HCT116 (cell line): Measurements from ENCODE around the gene SPARC. TPM values are rescaled to one million over a fixed set of nuclear protein-coding genes. Genes with fewer than 3 reads are reported as not detected.

Experiments
- ATAC-seq: fragments of 200-7000 bp; cut with Tn5 transposase; 2 replicates; pipeline ENCODE4 v1.9.1; 2020; ENCODE audit warnings: mild to moderate bottlenecking, moderate library complexity
- BruUV-seq: library from RNA; stranded (reverse); fragments of 400-500 nt; replicated peaks from 2 replicates; lab custom pipeline; 2021; lab: Mats Ljungman, UMichigan
- CTCF ChIA-PET: fragments of 300-600 bp; sonication (Branson Sonifier 250); formaldehyde crosslinking; loops from one replicate; lab custom pipeline; 2021; ENCODE audit warnings: antibody characterized with exemption; lab: Charles Lee
- POLR2A ChIA-PET: fragments of 300-600, 350-600 bp; sonication (Branson Sonifier 250); formaldehyde crosslinking; loops from one replicate; lab custom pipeline; 2021; ENCODE audit warnings: antibody characterized with exemption; lab: Charles Lee
- RAD21 ChIA-PET, 2 experiments: fragments of 300-600 bp; sonication (Branson Sonifier 250); formaldehyde crosslinking; loops; one replicate each; lab custom pipeline; 2023; ENCODE audit warnings: low total read pairs in 2 of 2; ENCODE audit not compliant: uncharacterized antibody in 2 of 2, unreplicated experiment in 2 of 2, low non-redundant PET in 1 of 2; lab: Charles Lee
- DNase-seq: peaks from one replicate; pipeline ENCODE4 v3.0.0-alpha.2; 2010; ENCODE audit warnings: low read depth, low spot score
- H2AFZ ChIP-seq: fragments of 200-600 bp; shearing (Covaris generic), sonication (generic); 2 replicates; pipeline ENCODE4 v1.6.1; 2017; ENCODE audit warnings: low read depth, mixed run types, mixed read lengths, antibody characterized with exemption, low read length; ENCODE audit not compliant: poor library complexity, severe bottlenecking
- H3K27ac ChIP-seq: 2 replicates; pipeline ENCODE4 v1.5.1; 2012; ENCODE audit warnings: low read depth, low read length
- H3K27me3 ChIP-seq: fragments of 200-600 bp; sonication (generic); 2 replicates; pipeline ENCODE4 v1.6.1; 2016; ENCODE audit warnings: mixed run types, low read length, mixed read lengths; ENCODE audit not compliant: insufficient read depth
- H3K36me3 ChIP-seq, 2 experiments: fragments of 200-500 bp in 1 of 2; fragments of 200-600 bp in 1 of 2; sonication (Bioruptor generic) in 1 of 2; sonication (generic) in 1 of 2; 2 replicates each; pipeline versions ENCODE4 v1.5.1 to v1.6.1; 2014 to 2016; ENCODE audit warnings: low read length in 2 of 2, inconsistent platforms in 1 of 2, mixed read lengths in 1 of 2, mixed run types in 1 of 2; ENCODE audit not compliant: insufficient read depth in 2 of 2, control insufficient read depth in 1 of 2
- H3K4me1 ChIP-seq, 2 experiments: fragments of 200-600 bp in 1 of 2; sonication (generic) in 1 of 2; 2 replicates each; pipeline versions ENCODE4 v1.5.1 to v1.6.1; 2012 to 2017; ENCODE audit warnings: low read length in 2 of 2, inconsistent platforms in 1 of 2, mild to moderate bottlenecking in 1 of 2, mixed read lengths in 1 of 2, mixed run types in 1 of 2, moderate library complexity in 1 of 2; ENCODE audit not compliant: insufficient read depth in 2 of 2, control insufficient read depth in 1 of 2
- H3K4me2 ChIP-seq: fragments of 200-600 bp; sonication (generic); 2 replicates; pipeline ENCODE4 v1.6.1; 2017; ENCODE audit warnings: mixed run types, low read length, mixed read lengths
- H3K4me3 ChIP-seq, 2 experiments: fragments of 200-600 bp in 1 of 2; sonication (generic) in 1 of 2; replicated peaks in 1 of 2; 2 replicates each; pipeline ENCODE4 v1.5.1; 2011 to 2016; ENCODE audit warnings: low read length in 2 of 2, control low read depth in 1 of 2, low read depth in 1 of 2, mild to moderate bottlenecking in 1 of 2, mixed read lengths in 1 of 2, mixed run types in 1 of 2
- H3K79me2 ChIP-seq: fragments of 200-600 bp; sonication (generic); 2 replicates; pipeline ENCODE4 v1.6.1; 2017; ENCODE audit warnings: mild to moderate bottlenecking, mixed run types, low read length, moderate library complexity, mixed read lengths; ENCODE audit not compliant: insufficient read depth
- H3K9ac ChIP-seq: fragments of 200-600 bp; sonication (generic); 2 replicates; pipeline ENCODE4 v1.6.1; 2016; ENCODE audit warnings: low read length, mixed read lengths
- H3K9me2 ChIP-seq: fragments of 200-600 bp; sonication (generic), shearing (Covaris generic); 2 replicates; pipeline ENCODE4 v1.6.1; 2017; ENCODE audit warnings: mixed run types, mild to moderate bottlenecking, moderate library complexity; ENCODE audit not compliant: insufficient read depth
- H3K9me3 ChIP-seq, 2 experiments: fragments of 200-500 bp in 1 of 2; fragments of 200-600 bp in 1 of 2; sonication (Bioruptor generic) in 1 of 2; sonication (generic) in 1 of 2; 2 replicates each; pipeline ENCODE4 v1.6.1; 2014 to 2017; ENCODE audit warnings: low read length in 2 of 2, mixed read lengths in 2 of 2, inconsistent platforms in 1 of 2, low read depth in 1 of 2, mild to moderate bottlenecking in 1 of 2, mixed run types in 1 of 2, moderate library complexity in 1 of 2; ENCODE audit not compliant: control insufficient read depth in 1 of 2, insufficient read depth in 1 of 2
- H4K20me1 ChIP-seq: fragments of 200-600 bp; sonication (generic), shearing (Covaris generic); 2 replicates; pipeline ENCODE4 v1.6.1; 2017; ENCODE audit warnings: mixed run types, mild to moderate bottlenecking, moderate library complexity; ENCODE audit not compliant: insufficient read depth
- CBX3 ChIP-seq: IDR thresholded peaks from 2 replicates; pipeline ENCODE4 v1.6.1; 2012; ENCODE audit warnings: low read depth
- CEBPB ChIP-seq: IDR thresholded peaks from 2 replicates; pipeline ENCODE4 v1.6.1; 2012; ENCODE audit warnings: low read depth
- EGR1 ChIP-seq: IDR thresholded peaks from 2 replicates; pipeline ENCODE4 v1.6.1; 2012; ENCODE audit warnings: low read depth
- ELF1 ChIP-seq: IDR thresholded peaks from 2 replicates; pipeline ENCODE4 v1.6.1; 2012; ENCODE audit warnings: low read depth, borderline replicate concordance
- EZH2phosphoT487 ChIP-seq: fragments of 200-600 bp; IDR thresholded peaks from 2 replicates; pipeline ENCODE4 v1.6.1; 2018; ENCODE audit warnings: antibody characterized with exemption, borderline replicate concordance
- POLR2AphosphoS5 ChIP-seq: IDR thresholded peaks from 2 replicates; pipeline ENCODE4 v1.6.1; 2011; ENCODE audit warnings: mild to moderate bottlenecking, low read depth, low read length, moderate library complexity
- SRF ChIP-seq: IDR thresholded peaks from 2 replicates; pipeline ENCODE4 v1.6.1; 2012; ENCODE audit warnings: low read depth
- TCF7L2 ChIP-seq: IDR thresholded peaks from 2 replicates; pipeline ENCODE4 v1.7.0; 2011; ENCODE audit warnings: borderline replicate concordance, inconsistent platforms; ENCODE audit not compliant: insufficient read depth, insufficient read length; ENCODE audit errors: extremely low read depth
- ZFX ChIP-seq: fragments of 450-650 bp; IDR thresholded peaks from 2 replicates; pipeline ENCODE4 v1.6.1; 2017
- intact Hi-C: fragments of 100-400 bp; cut with micrococcal nuclease; formaldehyde crosslinking; loops from 2 replicates; pipeline ENCODE4 v1.10.0; 2022
- total RNA-seq: library from RNA; stranded (reverse); gene quantifications from one replicate; pipeline ENCODE4 v1.2.1, GENCODE V29; 2021; ENCODE audit not compliant: unreplicated experiment
- TF ChIP-seq, protein P1 (sequence below): IDR thresholded peaks from 2 replicates; pipeline ENCODE4 v1.6.1; 2011; ENCODE audit warnings: mild to moderate bottlenecking, low read length, moderate library complexity; ENCODE audit not compliant: insufficient replicate concordance; ENCODE audit errors: extremely low read depth
- TF ChIP-seq, protein P2 (sequence below): IDR thresholded peaks from 2 replicates; pipeline ENCODE4 v1.6.1; 2012

Gene SPARC
- total RNA-seq, 1 experiment from 2014 or later, result 3.0 TPM

DNA sequence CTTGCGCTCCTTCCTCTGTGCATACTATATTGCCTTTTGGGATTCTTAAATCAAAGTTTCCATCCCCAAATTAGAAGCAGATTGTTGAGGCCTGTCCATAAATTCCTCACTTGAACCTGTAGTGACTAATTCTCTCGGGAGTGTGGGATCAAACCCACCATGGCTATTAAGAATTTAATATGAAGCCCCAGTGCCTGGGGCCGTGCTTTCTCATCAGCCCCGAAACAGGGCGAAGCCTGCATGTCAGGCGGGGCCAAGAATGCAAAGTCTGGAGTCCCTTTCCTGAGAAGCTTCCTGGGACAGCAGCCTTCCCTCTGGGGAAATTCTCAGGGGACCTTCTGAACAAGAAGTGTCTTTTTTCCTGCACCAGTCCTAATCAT is 66.3 kb downstream of the SPARC start (continued):
- TF ChIP-seq, protein P1, sequence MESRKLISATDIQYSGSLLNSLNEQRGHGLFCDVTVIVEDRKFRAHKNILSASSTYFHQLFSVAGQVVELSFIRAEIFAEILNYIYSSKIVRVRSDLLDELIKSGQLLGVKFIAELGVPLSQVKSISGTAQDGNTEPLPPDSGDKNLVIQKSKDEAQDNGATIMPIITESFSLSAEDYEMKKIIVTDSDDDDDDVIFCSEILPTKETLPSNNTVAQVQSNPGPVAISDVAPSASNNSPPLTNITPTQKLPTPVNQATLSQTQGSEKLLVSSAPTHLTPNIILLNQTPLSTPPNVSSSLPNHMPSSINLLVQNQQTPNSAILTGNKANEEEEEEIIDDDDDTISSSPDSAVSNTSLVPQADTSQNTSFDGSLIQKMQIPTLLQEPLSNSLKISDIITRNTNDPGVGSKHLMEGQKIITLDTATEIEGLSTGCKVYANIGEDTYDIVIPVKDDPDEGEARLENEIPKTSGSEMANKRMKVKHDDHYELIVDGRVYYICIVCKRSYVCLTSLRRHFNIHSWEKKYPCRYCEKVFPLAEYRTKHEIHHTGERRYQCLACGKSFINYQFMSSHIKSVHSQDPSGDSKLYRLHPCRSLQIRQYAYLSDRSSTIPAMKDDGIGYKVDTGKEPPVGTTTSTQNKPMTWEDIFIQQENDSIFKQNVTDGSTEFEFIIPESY, result no peak
- TF ChIP-seq TCF7L2 (no peak), EGR1 (no peak), CBX3 (no peak), CEBPB (no peak), EZH2phosphoT487 (no peak), POLR2AphosphoS5 (no peak)
- TF ChIP-seq, protein P2, sequence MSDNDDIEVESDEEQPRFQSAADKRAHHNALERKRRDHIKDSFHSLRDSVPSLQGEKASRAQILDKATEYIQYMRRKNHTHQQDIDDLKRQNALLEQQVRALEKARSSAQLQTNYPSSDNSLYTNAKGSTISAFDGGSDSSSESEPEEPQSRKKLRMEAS, result no peak

DNA sequence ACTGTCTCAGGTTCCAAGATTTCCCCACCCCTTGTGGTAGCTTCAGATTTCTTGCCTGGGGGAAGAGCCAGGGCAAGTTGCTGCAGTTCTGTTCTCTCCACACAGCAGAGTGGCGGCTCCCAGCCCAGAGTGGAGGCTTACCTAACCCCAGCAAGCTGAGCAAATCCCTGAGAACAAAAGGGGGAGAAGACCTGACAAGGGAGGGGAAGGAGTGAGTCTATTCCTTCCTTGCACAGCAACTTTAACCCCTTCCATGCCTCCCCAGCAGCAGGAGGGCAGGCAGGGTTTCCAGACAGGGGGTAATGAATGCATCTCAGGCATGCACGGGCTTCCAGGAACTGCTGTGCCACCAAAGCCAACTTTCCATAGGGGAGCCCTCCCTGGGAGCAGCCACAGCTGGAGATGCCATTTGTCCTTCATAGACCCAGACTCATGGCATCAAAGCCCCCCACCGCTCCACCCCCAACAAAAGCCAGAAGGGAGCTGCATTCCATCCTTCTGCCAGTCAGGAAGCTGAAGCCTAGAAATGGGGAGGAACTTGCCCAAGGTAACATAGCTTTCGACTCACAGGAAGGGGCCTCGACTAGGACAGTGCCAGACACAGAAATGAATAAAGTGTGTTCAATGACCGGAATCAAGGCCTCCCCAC is 66.8 kb downstream of the SPARC start:
- Histone ChIP-seq H3K36me3 (no peaks in the 10 kb centered on the region), H3K4me3 (no peak overlapping the region), H3K79me2 (no peaks in the 10 kb centered on the region), H3K4me1 (peaks cover 33 to 35% of the 10 kb centered on the region in 2 experiments), H2AFZ (no peak overlapping the region), H3K27me3 (peaks cover 10% of the 10 kb centered on the region; the same call in 1 of the 2 replicates), H3K4me2 (no peak overlapping the region; the same call in 1 of the 2 replicates), H4K20me1 (no peaks in the 10 kb centered on the region), H3K9me3 (no peaks in the 10 kb centered on the region), H3K9ac (no peak overlapping the region), H3K9me2 (no peaks in the 10 kb centered on the region), H3K27ac (no peak overlapping the region)
- intact Hi-C loops, result no loop called here
- RAD21 ChIA-PET, result no interaction called here
- TF ChIP-seq ELF1, result no peak
- no peak for TF ChIP-seq ZFX
- TF ChIP-seq, protein P1, result no peak
- TF ChIP-seq SRF, result no peak
- no peak for TF ChIP-seq TCF7L2
- POLR2A ChIA-PET, result no interaction called here
- no peak for DNase-seq
- CTCF ChIA-PET, result interaction anchor here (1.0 kb wide), 2 partner anchors 32 to 39 kb away, joined by 3 read pairs; no protein-coding TSS in a partner anchor
- no TSS peak for BruUV-seq
- no peak for ATAC-seq
